ENCODE measurements around the gene TRIM56.

Gene TRIM56

GRCh38 chr7:101097561-101097960 is 12.3 kb downstream of the TRIM56 start:
- TF ChIP-seq FOXP2 (optimal IDR thresholded peaks at IDR 0.05; ENCODE audit: borderline replicate concordance, extremely low read depth, extremely low read length, insufficient read depth), result no peak

GRCh38 chr7:101099969-101100781 is 14.9 kb downstream of the TRIM56 start:
- TF ChIP-seq SIN3A (IDR thresholded peaks at IDR 0.05; ENCODE audit: borderline replicate concordance, insufficient read depth, low read length) (no peak), FOXP2 (optimal IDR thresholded peaks at IDR 0.05; ENCODE audit: borderline replicate concordance, extremely low read depth, extremely low read length, insufficient read depth) (peak; percentile 54), POLR2AphosphoS5 (IDR thresholded peaks at IDR 0.05; ENCODE audit: low read depth, low read length) (no peak), REST (IDR thresholded peaks at IDR 0.05; ENCODE audit: insufficient read depth in 1 of 2, low read depth in 2 of 2, low read length in 2 of 2) (no peak)

- TF ChIP-seq POLR2AphosphoS5 (IDR thresholded peaks at IDR 0.05; ENCODE audit: low read depth, low read length) (no peak), SIN3A (IDR thresholded peaks at IDR 0.05; ENCODE audit: borderline replicate concordance, insufficient read depth, low read length) (no peak), REST (IDR thresholded peaks at IDR 0.05; ENCODE audit: insufficient read depth in 1 of 2, low read depth in 2 of 2, low read length in 2 of 2) (no peak), TAF1 (IDR thresholded peaks at IDR 0.05; ENCODE audit: borderline replicate concordance, insufficient read depth, low read length) (no peak), FOXP2 (optimal IDR thresholded peaks at IDR 0.05; ENCODE audit: borderline replicate concordance, extremely low read depth, extremely low read length, insufficient read depth) (no peak)
Measured at GRCh38 chr7:101100858-101101847, 15.9 kb downstream of the TRIM56 start.

GRCh38 chr7:101102026-101102425 is 16.7 kb downstream of the TRIM56 start:
- TF ChIP-seq REST (IDR thresholded peaks at IDR 0.05; ENCODE audit: insufficient read depth in 1 of 2, low read depth in 2 of 2, low read length in 2 of 2) (no peak), TAF1 (IDR thresholded peaks at IDR 0.05; ENCODE audit: borderline replicate concordance, insufficient read depth, low read length) (no peak), FOXP2 (optimal IDR thresholded peaks at IDR 0.05; ENCODE audit: borderline replicate concordance, extremely low read depth, extremely low read length, insufficient read depth) (no peak), SIN3A (IDR thresholded peaks at IDR 0.05; ENCODE audit: borderline replicate concordance, insufficient read depth, low read length) (no peak), POLR2AphosphoS5 (IDR thresholded peaks at IDR 0.05; ENCODE audit: low read depth, low read length) (no peak)

- TF ChIP-seq FOXP2 (optimal IDR thresholded peaks at IDR 0.05; ENCODE audit: borderline replicate concordance, extremely low read depth, extremely low read length, insufficient read depth) (no peak), REST (IDR thresholded peaks at IDR 0.05; ENCODE audit: insufficient read depth in 1 of 2, low read depth in 2 of 2, low read length in 2 of 2) (no peak), TAF1 (IDR thresholded peaks at IDR 0.05; ENCODE audit: borderline replicate concordance, insufficient read depth, low read length) (no peak), POLR2AphosphoS5 (IDR thresholded peaks at IDR 0.05; ENCODE audit: low read depth, low read length) (no peak), SIN3A (IDR thresholded peaks at IDR 0.05; ENCODE audit: borderline replicate concordance, insufficient read depth, low read length) (no peak)
Measured at GRCh38 chr7:101104193-101104713, 19.0 kb downstream of the TRIM56 start.

All from PFSK-1 (cell line).